ENCODE measurements around the gene USP5.

- TF ChIP-seq, protein P1, sequence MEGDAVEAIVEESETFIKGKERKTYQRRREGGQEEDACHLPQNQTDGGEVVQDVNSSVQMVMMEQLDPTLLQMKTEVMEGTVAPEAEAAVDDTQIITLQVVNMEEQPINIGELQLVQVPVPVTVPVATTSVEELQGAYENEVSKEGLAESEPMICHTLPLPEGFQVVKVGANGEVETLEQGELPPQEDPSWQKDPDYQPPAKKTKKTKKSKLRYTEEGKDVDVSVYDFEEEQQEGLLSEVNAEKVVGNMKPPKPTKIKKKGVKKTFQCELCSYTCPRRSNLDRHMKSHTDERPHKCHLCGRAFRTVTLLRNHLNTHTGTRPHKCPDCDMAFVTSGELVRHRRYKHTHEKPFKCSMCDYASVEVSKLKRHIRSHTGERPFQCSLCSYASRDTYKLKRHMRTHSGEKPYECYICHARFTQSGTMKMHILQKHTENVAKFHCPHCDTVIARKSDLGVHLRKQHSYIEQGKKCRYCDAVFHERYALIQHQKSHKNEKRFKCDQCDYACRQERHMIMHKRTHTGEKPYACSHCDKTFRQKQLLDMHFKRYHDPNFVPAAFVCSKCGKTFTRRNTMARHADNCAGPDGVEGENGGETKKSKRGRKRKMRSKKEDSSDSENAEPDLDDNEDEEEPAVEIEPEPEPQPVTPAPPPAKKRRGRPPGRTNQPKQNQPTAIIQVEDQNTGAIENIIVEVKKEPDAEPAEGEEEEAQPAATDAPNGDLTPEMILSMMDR (conservative IDR thresholded peaks at IDR 0.05) = no peak
- no peak for TF ChIP-seq EZH2 (IDR thresholded peaks at IDR 0.05; ENCODE audit: low read depth)
These were observed 63.9 kb downstream of the USP5 start for GRCh38 chr12:6915789-6916285.
